Measurements from ENCODE around the gene PHOSPHO1.

DNA sequence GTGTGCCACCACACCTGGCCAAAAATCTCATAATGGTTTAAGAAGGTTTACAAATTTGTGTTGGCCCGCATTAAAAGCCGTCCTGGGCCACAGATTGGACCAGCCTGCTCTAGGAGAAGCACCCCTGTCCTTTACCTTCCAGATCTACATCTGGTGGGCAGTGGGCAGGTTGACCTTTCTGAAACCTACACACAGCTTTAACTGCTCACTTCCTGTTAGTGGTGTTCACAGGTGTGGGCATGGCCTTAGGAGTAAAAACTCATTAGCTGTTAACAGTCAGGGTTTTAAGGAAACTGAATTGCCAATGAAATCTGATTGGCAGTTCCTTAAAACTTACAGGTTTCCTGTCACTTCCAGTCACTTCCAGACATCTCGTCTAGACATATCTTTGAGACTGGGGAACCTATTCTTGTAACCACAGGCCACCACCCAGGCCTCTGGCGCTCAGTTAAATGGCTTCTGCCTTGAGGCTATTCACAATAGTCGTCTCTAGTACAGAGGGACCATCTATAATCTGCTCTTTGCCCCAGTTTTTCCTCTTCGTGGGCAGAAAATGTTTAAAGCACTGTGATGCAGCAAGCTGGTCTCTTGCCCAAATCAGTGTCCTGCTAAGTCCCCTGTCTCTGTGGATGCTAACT is 49.5 kb downstream of the PHOSPHO1 start:
- TF ChIP-seq POLR2AphosphoS5 (IDR thresholded peaks at IDR 0.05; ENCODE audit: low read depth), result no peak
- TF ChIP-seq CTCF (IDR thresholded peaks at IDR 0.05; ENCODE audit: insufficient read depth, low read length), result no peak
- TF ChIP-seq REST (IDR thresholded peaks at IDR 0.05; ENCODE audit: insufficient replicate concordance, low read depth), result no peak
- no peak; the same call in 1 of the 2 replicates for TF ChIP-seq SPI1 (IDR thresholded peaks at IDR 0.05; ENCODE audit: borderline replicate concordance, low read depth)
- TF ChIP-seq GABPA (IDR thresholded peaks at IDR 0.05; ENCODE audit: low read depth), result no peak
